GM19351 (cell line): ENCODE measurements around the gene ANKMY1.
A peak's percentile ranks its signal among the peaks of the same experiment; 100 is the strongest.

ENCODE experiments used
- ATAC-seq: cut with Tn5 transposase; IDR thresholded peaks from one replicate; pipeline ENCODE4 v1.9.1; 2021; ENCODE audit warnings: mild to moderate bottlenecking, moderate library complexity; ENCODE audit not compliant: unreplicated experiment

The ANKMY1 gene

DNA sequence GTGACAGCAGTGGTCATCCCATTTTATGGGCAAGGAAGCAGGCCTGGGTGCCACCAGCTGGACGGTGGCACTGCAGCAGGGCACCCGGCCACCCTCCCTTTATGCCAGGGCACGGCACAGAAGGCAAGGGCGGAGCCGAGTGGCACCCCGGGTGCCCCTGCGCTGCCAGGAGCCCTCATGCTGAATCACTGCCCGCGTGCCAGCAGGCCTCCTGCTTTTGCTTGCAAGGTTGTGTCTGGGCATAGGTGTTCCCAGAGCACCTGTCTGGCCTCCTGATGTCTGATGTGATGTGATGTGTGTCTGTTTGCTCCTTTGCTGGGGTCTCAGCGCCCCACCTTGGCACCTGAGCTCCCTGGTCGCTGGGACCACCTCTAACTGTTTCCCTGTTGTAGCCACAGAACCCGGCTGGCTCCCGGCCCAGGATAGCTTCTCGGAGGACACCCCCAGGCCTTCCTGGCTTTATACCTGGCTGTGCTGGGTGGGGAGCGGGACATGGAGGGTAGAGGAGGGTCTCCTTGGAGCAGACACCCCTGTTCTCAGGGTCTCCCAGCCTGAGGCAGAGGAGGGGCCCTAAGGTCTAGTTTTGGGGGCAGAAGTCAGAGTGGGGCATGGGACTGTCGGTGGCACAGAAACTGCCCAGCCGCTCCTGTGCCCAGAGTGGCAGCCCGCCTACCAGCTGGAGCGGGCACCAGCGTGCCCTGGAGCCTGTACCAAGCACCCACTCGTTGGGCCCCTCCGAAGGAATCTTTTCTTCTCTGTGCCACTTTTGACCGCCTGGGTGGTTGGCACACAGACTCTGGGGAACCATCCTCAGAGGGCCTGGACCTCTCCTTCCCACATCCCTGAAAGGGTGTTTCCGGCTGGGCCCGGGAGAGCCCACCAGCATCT, 118.7 kb downstream of the ANKMY1 start:
- ATAC-seq: no peak

GRCh38 chr2:240437861-240438809, 119.7 kb downstream of the ANKMY1 start:
- ATAC-seq: no peak

GRCh38 chr2:240437551-240437860, 120.3 kb downstream of the ANKMY1 start:
- no peak for ATAC-seq

- no peak for ATAC-seq
These were observed 120.9 kb downstream of the ANKMY1 start for GRCh38 chr2:240436683-240437550.

GRCh38 chr2:240435948-240436682, 121.7 kb downstream of the ANKMY1 start:
- ATAC-seq: peak; percentile 15

GRCh38 chr2:240435457-240435947, 122.3 kb downstream of the ANKMY1 start, which contains the start of gene GPC1:
GPC1 (plus strand) TSS chr2:240435663; CDS start chr2:240435919, 256 bp downstream.
- ATAC-seq: peak; percentile 48

GRCh38 chr2:240434728-240435456, 122.9 kb downstream of the ANKMY1 start:
- peak; percentile 62 for ATAC-seq

GRCh38 chr2:240433973-240434727, 123.6 kb downstream of the ANKMY1 start:
- ATAC-seq: no peak

- no peak for ATAC-seq
These were observed 124.7 kb downstream of the ANKMY1 start for GRCh38 chr2:240432820-240433801.

DNA sequence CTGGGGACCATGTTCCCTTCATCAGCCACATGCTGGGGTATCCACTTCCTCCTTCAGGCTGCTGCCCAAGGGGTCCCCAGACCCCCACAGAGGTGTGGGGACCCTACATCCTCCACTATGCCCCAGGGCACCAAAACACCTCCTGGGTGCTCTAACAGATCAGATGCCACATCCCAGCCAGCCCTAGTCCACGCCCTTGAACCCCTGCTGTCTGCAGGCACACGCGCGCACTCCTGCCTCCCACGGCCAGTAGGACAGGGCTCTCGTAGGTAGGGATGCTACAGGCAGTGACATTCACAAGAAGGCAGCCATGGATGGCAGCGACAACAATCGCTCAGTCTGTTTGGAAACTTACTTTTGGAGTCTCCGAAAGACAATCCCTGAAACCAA, 125.4 kb downstream of the ANKMY1 start:
- ATAC-seq: no peak

GRCh38 chr2:240431661-240432424, 125.9 kb downstream of the ANKMY1 start:
- no peak for ATAC-seq

GRCh38 chr2:240431271-240431660, 126.5 kb downstream of the ANKMY1 start:
- no peak for ATAC-seq

- ATAC-seq: no peak
These were observed 127.2 kb downstream of the ANKMY1 start for GRCh38 chr2:240430595-240430994.

GRCh38 chr2:240429872-240430491, 127.8 kb downstream of the ANKMY1 start:
- ATAC-seq: no peak
